Activated CD4-positive, alpha-beta memory T cell treated with anti-CD3 and anti-CD28 coated beads for 36 hours (primary cell): ENCODE results near the gene GORAB. TPM values are rescaled to one million over a fixed set of nuclear protein-coding genes. Genes with fewer than 3 reads are reported as not detected.
A peak's percentile ranks its signal among the peaks of the same experiment; 100 is the strongest.

ENCODE experiments used
- CTCF ChIA-PET: fragments of 350-600 bp; sonication (Branson Sonifier 250); formaldehyde crosslinking; loops from one replicate; lab custom pipeline; 2021; ENCODE audit warnings: antibody characterized with exemption, inconsistent platforms; lab: Charles Lee
- POLR2A ChIA-PET: fragments of 350-600 bp; sonication (Branson Sonifier 250); formaldehyde crosslinking; loops from one replicate; lab custom pipeline; 2021; ENCODE audit warnings: antibody characterized with exemption; lab: Charles Lee
- DNase-seq: peaks from one replicate; pipeline ENCODE4 v3.0.0-alpha.2; 2020
- H3K27ac Mint-ChIP-seq: one replicate; pipeline ENCODE4 v1.8.0; 2021; ENCODE audit warnings: mixed read lengths
- H3K27me3 Mint-ChIP-seq: one replicate; pipeline ENCODE4 v1.8.0; 2021; ENCODE audit warnings: mixed read lengths
- H3K36me3 Mint-ChIP-seq: one replicate; pipeline ENCODE4 v1.8.0; 2021; ENCODE audit warnings: mixed read lengths
- H3K4me1 Mint-ChIP-seq: one replicate; pipeline ENCODE4 v1.8.0; 2021; ENCODE audit warnings: low read depth, mixed read lengths
- H3K4me3 Mint-ChIP-seq: one replicate; pipeline ENCODE4 v1.8.0; 2021; ENCODE audit warnings: mild to moderate bottlenecking, mixed read lengths
- H3K9me3 Mint-ChIP-seq: one replicate; pipeline ENCODE4 v1.8.0; 2021; ENCODE audit warnings: mixed read lengths
- intact Hi-C: fragments of 100-400 bp; cut with micrococcal nuclease; formaldehyde crosslinking; loops from one replicate; pipeline ENCODE4 v1.15.1; 2023
- total RNA-seq, 2 experiments: library from RNA; stranded (reverse); gene quantifications; one replicate each; pipeline ENCODE4 v1.2.3, GENCODE V29; 2021

GORAB gene
- total RNA-seq, 2 experiments from 2014 or later, result 8.5 to 9.0 TPM

DNA sequence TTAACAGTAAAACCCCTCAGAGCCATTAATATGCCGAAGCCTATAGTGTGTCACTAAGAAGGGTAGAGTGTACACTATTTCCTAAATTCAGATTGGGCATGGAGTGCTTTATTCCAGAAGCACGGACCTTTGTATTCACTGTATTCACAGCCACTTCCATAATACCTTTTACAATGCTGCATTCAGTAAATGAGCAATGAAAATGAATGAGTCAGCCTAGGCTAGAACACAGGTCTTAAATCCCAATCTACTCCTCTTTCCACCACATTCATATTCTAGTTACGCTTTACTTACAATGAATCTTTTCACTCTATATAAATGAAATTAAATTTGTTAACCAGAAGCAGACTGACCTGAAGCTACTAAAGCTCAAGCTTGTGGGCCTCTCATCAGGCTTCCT, 13.0 kb upstream of the GORAB start:
- no peak overlapping the region for H3K4me3 Mint-ChIP-seq

DNA sequence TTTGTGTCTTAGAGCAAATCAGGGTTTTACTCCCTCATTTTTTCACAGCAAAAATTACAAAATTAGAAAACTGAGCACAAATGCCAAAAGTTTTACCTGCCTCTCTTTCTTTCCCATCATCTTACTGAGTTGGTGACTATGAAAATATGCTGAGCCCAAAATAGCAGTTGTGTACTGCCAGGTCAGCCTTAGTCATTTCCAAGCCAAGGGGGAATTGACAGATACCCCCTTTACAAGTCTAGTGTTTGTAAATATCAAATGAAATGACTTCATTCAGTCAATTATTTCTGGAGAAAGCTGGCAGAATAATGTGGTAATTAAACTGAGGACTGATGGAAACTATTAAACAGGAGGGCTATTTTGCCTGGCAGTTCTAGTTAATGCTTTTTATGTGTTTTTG, 11.4 kb upstream of the GORAB start:
- ChIA-PET POLR2A (no interaction called here), CTCF (interaction anchor here (0.7 kb wide), 1 partner anchor 456 kb away, joined by 3 read pairs; no protein-coding TSS in a partner anchor)
- Mint-ChIP-seq H3K36me3 (no peaks in the 10 kb centered on the region), H3K9me3 (no peaks in the 10 kb centered on the region), H3K4me3 (no peak overlapping the region), H3K4me1 (no peaks in the 10 kb centered on the region), H3K27ac (no peak overlapping the region), H3K27me3 (peaks cover 24% of the 10 kb centered on the region)
- no peak for DNase-seq
- intact Hi-C loops, result no loop called here

More for the DNA sequence above, 13.0 kb upstream of the GORAB start:
- H3K27me3 Mint-ChIP-seq, result peaks cover 24% of the 10 kb centered on the region
- ChIA-PET POLR2A (no interaction called here), CTCF (no interaction called here)
- no peaks in the 10 kb centered on the region for H3K4me1 Mint-ChIP-seq
- intact Hi-C loops, result no loop called here
- no peak for DNase-seq
- no peak overlapping the region for H3K27ac Mint-ChIP-seq
- H3K9me3 Mint-ChIP-seq, result no peaks in the 10 kb centered on the region
- H3K36me3 Mint-ChIP-seq, result no peaks in the 10 kb centered on the region

DNA sequence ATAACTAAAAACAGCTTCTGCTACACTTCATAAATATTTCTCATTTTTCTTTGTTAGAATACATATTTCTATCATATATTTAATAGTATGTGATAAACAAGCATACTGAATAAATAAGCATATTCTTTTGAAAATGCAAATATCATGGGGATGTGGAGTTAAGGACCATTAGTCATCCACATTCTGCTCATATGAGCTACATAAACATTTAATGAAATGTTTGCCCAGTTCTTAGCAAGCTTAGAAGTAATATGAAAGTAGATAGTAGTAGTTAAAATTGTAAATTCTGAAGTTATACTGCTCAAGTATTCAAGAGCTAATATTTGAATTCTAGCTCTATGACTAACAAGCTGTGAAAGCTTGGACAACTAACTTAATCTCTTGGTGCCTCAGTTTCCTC, 10.1 kb upstream of the GORAB start:
- H3K4me1 Mint-ChIP-seq, result no peaks in the 10 kb centered on the region
- H3K4me3 Mint-ChIP-seq, result no peak overlapping the region
- ChIA-PET POLR2A (no interaction called here), CTCF (no interaction called here)
- DNase-seq, result no peak
- peaks cover 25% of the 10 kb centered on the region for H3K27me3 Mint-ChIP-seq
- no peaks in the 10 kb centered on the region for H3K36me3 Mint-ChIP-seq
- H3K9me3 Mint-ChIP-seq, result no peaks in the 10 kb centered on the region
- H3K27ac Mint-ChIP-seq, result no peak overlapping the region
- intact Hi-C loops, result no loop called here

GRCh38 chr1:170530972-170531757, 801 bp upstream of the GORAB start:
- Mint-ChIP-seq H3K27me3 (peaks cover 1% of the 10 kb centered on the region), H3K36me3 (peaks cover 5% of the 10 kb centered on the region), H3K27ac (no peak overlapping the region), H3K4me1 (peaks cover 10% of the 10 kb centered on the region), H3K9me3 (no peaks in the 10 kb centered on the region), H3K4me3 (no peak overlapping the region)
- POLR2A ChIA-PET, result interaction anchor here (1.2 kb wide), 2 partner anchors 10 to 638 kb away, joined by 3 read pairs; partner anchors contain the start of gene SCYL3
- peak; percentile 20 for DNase-seq
- CTCF ChIA-PET, result no interaction called here
- intact Hi-C loops, result loop anchor here (1.0 to 10.0 kb wide), 4 partner anchors 136 to 954 kb away; partner anchors contain the start of genes FMO4, METTL18 and PRRC2C

DNA sequence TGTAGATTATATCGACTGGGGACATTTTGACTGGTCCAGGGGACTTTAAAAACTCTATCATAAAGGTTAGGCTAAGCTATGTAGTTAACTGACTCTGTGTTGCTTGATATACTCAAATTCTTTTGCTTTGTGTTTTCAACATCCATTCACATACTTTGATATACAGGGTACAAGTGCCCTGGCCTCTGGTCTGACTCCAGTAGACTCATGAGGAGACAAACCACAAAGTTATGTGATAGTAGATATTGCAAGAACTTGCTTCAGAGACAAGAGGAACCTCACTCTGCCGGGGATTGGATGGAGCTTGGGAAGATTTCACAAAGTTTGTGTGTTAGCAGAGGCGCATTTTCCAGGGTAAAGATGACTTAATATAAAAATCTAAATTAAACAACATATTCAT, 1.3 kb downstream of the GORAB start:
- ChIA-PET CTCF (interaction anchor here (1.4 kb wide), 1 partner anchor 604 kb away, joined by 4 read pairs; no protein-coding TSS in a partner anchor), POLR2A (no interaction called here)
- intact Hi-C loops, result loop anchor here (2.0 to 10.0 kb wide), 4 partner anchors 134 to 952 kb away; partner anchors contain the start of genes FMO4 and PRRC2C
- Mint-ChIP-seq H3K9me3 (no peaks in the 10 kb centered on the region), H3K4me1 (peaks cover 21% of the 10 kb centered on the region), H3K27me3 (no peaks in the 10 kb centered on the region), H3K36me3 (peaks cover 8% of the 10 kb centered on the region), H3K27ac (no peak overlapping the region), H3K4me3 (no peak overlapping the region)
- no peak for DNase-seq

DNA sequence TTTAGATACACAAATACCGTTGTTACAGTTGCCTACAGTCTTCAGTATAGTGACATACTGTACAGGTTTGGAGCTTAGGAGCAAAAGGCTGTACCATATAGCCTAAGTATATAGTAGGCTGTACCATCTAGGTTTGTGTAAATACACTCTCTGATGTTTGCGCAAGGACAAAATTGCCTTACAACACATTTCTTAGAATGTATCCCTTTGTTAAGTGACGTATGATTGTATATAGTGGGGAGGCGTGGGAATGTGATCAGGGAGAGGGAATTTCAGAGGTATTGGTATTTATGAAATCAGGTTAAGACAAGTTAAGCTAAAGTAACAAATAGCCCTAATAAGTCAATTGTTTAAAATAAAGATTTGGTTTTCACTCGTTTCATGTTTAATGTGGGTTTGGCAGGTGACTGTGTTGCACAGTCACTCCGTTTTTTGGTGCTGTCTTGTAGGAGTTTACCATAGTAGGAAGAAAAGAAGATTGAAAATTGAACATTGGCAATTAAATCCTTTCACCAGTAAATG, 2.7 kb downstream of the GORAB start:
- intact Hi-C loops, result loop anchor here (5.0 to 10.0 kb wide), 3 partner anchors 133 to 950 kb away; partner anchors contain the start of genes FMO4 and PRRC2C

GRCh38 chr1:170535418-170535817, 3.5 kb downstream of the GORAB start:
- ChIA-PET CTCF (interaction anchor here (0.6 kb wide), 1 partner anchor 761 kb away, joined by 3 read pairs; no protein-coding TSS in a partner anchor), POLR2A (no interaction called here)
- H3K4me1 Mint-ChIP-seq, result peaks cover 25% of the 10 kb centered on the region
- no peak for DNase-seq
- peaks cover 25% of the 10 kb centered on the region for H3K36me3 Mint-ChIP-seq
- no peaks in the 10 kb centered on the region for H3K9me3 Mint-ChIP-seq
- H3K4me3 Mint-ChIP-seq, result no peak overlapping the region
- H3K27me3 Mint-ChIP-seq, result no peaks in the 10 kb centered on the region
- intact Hi-C loops, result loop anchor here (10.0 kb wide), 2 partner anchors 779 to 949 kb away; partner anchors contain the start of genes FMO4 and PRRC2C
- H3K27ac Mint-ChIP-seq, result no peak overlapping the region

More for the DNA sequence above, 2.7 kb downstream of the GORAB start:
- Mint-ChIP-seq H3K4me1 (peaks cover 25% of the 10 kb centered on the region), H3K27ac (no peak overlapping the region), H3K9me3 (no peaks in the 10 kb centered on the region), H3K36me3 (peaks cover 20% of the 10 kb centered on the region), H3K4me3 (no peak overlapping the region), H3K27me3 (no peaks in the 10 kb centered on the region)
- DNase-seq, result no peak
- ChIA-PET POLR2A (no interaction called here), CTCF (interaction anchor here (0.6 kb wide), 1 partner anchor 760 kb away, joined by 3 read pairs; no protein-coding TSS in a partner anchor)

- intact Hi-C loops, result loop anchor here (10.0 kb wide), 2 partner anchors 778 to 948 kb away; partner anchors contain the start of genes FMO4 and PRRC2C
- Mint-ChIP-seq H3K36me3 (peaks cover 35% of the 10 kb centered on the region), H3K4me1 (peaks cover 25% of the 10 kb centered on the region), H3K27me3 (no peaks in the 10 kb centered on the region), H3K9me3 (no peaks in the 10 kb centered on the region), H3K27ac (no peak overlapping the region), H3K4me3 (no peak overlapping the region)
- no peak for DNase-seq
- ChIA-PET POLR2A (interaction anchor here (0.6 kb wide), 1 partner anchor 1369 kb away, joined by 4 read pairs; no protein-coding TSS in a partner anchor), CTCF (no interaction called here)
Observed at GRCh38 chr1:170536924-170537551, 5.1 kb downstream of the GORAB start.

DNA sequence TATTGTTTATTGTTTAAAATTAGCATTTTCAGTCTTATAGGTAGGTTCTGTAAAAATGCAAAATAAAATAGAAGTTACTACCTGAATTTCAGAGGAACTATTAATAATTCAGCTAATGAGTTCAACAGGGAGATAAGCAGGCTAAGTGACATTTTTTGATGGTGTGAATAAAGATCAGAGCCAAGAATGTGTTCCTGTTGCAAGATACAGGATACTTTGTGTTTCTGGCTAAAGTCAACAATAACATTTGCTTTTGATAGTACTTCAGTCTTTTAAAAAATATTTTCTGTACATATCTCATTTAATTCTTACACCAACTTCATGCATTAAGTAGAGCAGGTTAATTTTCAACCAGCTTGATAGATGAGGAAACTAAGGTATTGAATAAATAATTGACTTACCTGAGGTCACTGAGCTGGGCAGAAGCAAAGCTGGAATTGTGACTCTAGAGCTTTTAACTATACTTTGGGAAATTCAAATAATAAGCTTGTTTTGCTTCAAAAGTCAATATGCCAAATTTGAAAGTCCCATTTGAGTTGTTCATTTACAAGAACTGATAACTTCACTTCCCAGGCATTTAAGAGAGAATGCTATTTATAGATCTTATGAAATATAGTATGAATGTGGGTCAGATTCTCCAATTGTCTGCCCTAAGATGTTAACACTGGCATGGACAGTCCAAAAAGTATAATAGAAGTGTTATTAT, 6.0 kb downstream of the GORAB start:
- Mint-ChIP-seq H3K9me3 (no peaks in the 10 kb centered on the region), H3K27me3 (no peaks in the 10 kb centered on the region), H3K36me3 (peaks cover 39% of the 10 kb centered on the region), H3K4me3 (no peak overlapping the region), H3K27ac (no peak overlapping the region), H3K4me1 (peaks cover 25% of the 10 kb centered on the region)
- CTCF ChIA-PET, result no interaction called here
- intact Hi-C loops, result loop anchor here (10.0 kb wide), 2 partner anchors 777 to 947 kb away; partner anchors contain the start of genes FMO4 and PRRC2C
- POLR2A ChIA-PET, result no interaction called here
- no peak for DNase-seq

- Mint-ChIP-seq H3K4me3 (no peak overlapping the region), H3K27ac (no peak overlapping the region), H3K27me3 (no peaks in the 10 kb centered on the region), H3K4me1 (peaks cover 25% of the 10 kb centered on the region), H3K9me3 (no peaks in the 10 kb centered on the region), H3K36me3 (peaks cover 45% of the 10 kb centered on the region)
- intact Hi-C loops, result loop anchor here (10.0 kb wide), 2 partner anchors 776 to 946 kb away; partner anchors contain the start of genes FMO4 and PRRC2C
- CTCF ChIA-PET, result no interaction called here
- POLR2A ChIA-PET, result no interaction called here
- no peak for DNase-seq
Observed at GRCh38 chr1:170538687-170539086, 6.7 kb downstream of the GORAB start.

- intact Hi-C loops, result loop anchor here (10.0 kb wide), 2 partner anchors 776 to 946 kb away; partner anchors contain the start of genes FMO4 and PRRC2C
- no peak for DNase-seq
- Mint-ChIP-seq H3K9me3 (no peaks in the 10 kb centered on the region), H3K27ac (no peak overlapping the region), H3K4me1 (peaks cover 25% of the 10 kb centered on the region), H3K4me3 (no peak overlapping the region), H3K27me3 (no peaks in the 10 kb centered on the region), H3K36me3 (peaks cover 50% of the 10 kb centered on the region)
- ChIA-PET CTCF (no interaction called here), POLR2A (no interaction called here)
Observed at GRCh38 chr1:170539154-170539553, 7.2 kb downstream of the GORAB start.
